SK-N-SH (cell line): ENCODE measurements around the gene SND1.

ENCODE experiments used
- CTCF ChIP-seq: fragments of 200-600 bp; sonication (generic); IDR thresholded peaks from 2 replicates; pipeline ENCODE4 v1.6.1; 2017; ENCODE audit warnings: antibody characterized with exemption, mild to moderate bottlenecking, moderate library complexity
- FOXM1 ChIP-seq: IDR thresholded peaks from 2 replicates; pipeline ENCODE4 v1.4.0; 2012; ENCODE audit warnings: low read depth, mild to moderate bottlenecking
- RAD21 ChIP-seq: IDR thresholded peaks from 2 replicates; pipeline ENCODE4 v1.6.1; 2012; ENCODE audit warnings: mild to moderate bottlenecking, low read length
- TCF12 ChIP-seq: IDR thresholded peaks from 2 replicates; pipeline ENCODE4 v1.4.0; 2012
- USF2 ChIP-seq: fragments of 150-350 bp; IDR thresholded peaks from 2 replicates; pipeline ENCODE4 v1.6.1; 2017; ENCODE audit warnings: antibody characterized with exemption, low read length, low read depth, borderline replicate concordance

GRCh38 chr7:127652333-127653248 is 597 bp downstream of the SND1 start:
- TF ChIP-seq CTCF: no peak
- TF ChIP-seq RAD21: no peak
- TF ChIP-seq USF2: no peak
- TF ChIP-seq TCF12: no peak
- no peak for TF ChIP-seq FOXM1
